ENCODE data around the gene ORAI1.
"Not testable (repeated sequence)": the region's sequence is repeated elsewhere in the genome, so short reads cannot be mapped to it uniquely, and the experiment has no call there.

The ORAI1 gene

DNA sequence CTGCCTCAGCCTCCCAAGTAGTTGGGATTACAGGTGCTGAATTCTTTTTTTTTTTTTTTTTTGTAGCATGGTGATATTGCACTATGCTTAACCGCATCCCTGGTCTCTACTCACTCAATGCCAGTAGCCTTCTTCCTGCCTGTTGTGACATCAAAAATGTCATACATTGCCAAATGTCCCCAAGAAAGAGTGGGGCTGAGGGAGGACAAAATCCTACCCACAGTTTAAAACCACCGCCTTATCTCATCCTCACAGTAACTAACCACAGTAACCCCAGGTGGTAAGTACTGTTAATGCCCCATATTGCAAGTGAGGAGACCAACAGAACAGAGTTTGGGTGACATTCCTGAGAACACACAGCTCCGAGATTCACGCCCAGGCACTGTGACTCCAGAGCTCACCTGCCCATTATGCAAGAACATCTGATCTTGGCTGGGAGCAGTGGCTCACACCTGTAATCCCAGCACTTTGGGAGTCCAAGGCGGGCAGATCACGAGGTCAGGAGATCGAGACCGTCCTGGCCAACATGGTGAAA lies 23.6 kb downstream of the ORAI1 start:
- DNase-seq, result no peak

DNA sequence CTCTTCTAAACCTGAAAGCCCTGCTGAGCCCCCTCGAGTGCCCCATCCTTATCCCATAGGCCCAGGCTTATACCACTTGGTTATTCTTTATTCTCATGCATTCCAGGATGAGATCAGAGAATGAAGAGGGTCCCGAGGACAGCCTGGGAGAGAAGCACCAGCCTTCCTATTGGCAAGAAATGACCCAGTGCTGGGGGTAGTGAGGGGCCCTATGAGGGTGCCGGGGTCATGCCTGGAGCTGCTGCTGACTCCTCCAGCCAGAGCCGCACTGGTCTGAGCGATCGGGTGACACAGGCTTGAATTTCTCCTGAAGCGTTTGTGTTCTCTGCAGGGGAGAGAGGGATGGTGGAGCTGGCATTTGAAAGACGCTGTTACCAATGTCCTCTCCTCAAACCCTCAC lies 25.0 kb downstream of the ORAI1 start:
- peak; percentile 43 for DNase-seq

DNA sequence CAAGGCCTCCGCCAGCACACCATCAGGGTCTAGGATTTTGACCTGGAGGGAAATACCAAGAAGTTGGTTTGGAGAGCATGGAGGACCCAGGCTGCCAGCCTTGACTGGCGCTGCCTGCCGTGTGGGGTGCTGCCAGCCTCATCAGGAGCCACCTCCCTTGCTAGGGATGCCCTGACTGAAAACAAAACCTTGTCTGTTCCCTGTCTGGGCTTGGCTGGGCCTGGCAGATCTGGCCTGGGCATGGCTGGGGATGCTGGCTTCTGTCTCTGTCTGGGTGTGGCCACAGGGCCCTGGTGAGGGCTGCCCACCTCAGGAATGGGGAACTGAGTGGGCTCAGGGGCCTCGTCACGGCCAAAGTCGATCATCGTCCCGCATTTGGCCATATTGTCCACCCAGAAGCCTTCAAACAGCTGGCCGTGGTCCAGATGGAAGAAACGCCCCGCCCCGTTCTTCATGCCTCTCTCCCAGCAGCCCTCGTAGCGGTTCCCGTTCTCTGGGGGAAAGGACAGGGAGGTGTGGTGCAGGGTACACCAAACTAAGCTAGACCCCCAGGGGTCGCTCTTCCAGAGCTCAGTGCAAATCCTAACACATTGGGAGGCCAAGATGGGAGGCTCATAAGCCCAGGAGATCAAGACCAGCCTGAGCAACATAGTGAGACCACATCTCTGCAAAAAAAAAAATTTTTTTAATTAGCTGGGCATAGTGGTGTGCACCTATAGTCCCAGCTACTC lies 26.6 kb downstream of the ORAI1 start:
- DNase-seq, result peak; percentile 33

DNA sequence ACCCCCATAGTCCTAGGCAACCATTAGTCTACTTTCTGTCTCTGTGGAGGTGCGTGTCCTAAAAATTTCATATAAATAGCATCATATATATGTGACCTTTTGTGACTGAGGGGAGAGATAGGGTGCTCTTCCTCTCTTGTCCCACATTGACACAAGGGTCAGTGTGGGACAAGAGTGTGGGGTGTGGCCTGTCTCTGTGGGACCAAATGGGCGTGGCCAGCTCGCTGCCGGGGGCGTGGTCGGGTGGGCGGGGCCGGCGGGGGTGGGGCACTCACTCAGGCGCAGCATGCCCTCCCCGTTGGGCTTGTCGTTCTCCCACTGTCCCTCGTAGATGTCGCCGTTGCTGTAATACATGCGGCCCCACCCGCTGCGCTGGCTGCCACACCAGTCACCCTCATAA lies 27.7 kb downstream of the ORAI1 start:
- DNase-seq, result peak; percentile 7

DNA sequence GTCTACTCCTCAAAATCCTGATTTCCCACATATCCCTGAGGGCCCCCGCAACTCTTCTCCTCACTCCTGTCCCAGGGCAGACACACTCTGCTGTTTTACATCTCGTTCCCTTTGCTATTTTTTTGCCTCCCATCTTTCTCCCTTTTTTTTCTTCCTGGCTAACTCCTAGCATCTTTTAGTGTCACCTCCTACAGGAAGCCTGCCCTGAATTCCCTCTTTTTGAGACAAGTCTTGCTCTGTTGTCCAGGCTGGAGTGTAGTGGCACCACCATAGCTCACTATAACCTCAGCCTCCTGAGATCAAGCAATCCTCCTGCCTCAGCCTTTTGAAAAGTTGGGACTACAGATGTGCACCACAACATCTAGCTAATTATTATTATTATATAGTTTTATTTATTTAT lies 29.8 kb downstream of the ORAI1 start:
- DNase-seq, result no peak

DNA sequence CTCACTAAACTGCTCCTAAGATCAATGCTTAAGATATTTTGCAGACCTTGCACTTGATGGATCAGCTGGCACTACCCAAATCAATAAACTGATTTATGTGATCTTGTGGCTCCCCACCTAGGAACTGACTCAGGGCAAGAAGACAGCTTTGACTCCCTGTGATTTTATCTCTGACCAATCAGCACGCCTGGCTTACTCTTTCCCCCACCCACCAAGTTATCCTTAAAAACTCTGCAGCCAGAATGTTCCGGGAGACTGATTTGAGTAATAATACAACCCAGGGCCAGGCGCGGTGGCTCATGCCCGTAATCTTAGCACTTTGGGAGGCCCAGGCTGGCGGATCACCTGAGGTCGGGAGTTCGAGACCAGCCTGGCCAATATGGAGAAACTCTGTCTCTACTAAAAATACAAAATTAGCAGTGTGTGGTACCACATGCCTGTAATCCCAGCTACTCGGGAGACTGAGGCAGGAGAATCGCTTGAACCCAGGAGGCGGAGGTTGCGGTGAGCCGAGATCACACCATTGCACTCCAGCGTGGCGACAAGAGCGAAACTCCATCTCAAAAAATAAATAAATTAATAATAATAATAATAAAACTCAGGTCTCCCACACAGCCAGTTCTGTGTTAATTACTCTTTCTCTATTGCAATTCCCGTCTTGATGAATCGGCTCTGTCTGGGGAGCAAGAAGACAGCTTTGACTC lies 31.1 kb downstream of the ORAI1 start:
- peak; percentile 67 for DNase-seq

DNA sequence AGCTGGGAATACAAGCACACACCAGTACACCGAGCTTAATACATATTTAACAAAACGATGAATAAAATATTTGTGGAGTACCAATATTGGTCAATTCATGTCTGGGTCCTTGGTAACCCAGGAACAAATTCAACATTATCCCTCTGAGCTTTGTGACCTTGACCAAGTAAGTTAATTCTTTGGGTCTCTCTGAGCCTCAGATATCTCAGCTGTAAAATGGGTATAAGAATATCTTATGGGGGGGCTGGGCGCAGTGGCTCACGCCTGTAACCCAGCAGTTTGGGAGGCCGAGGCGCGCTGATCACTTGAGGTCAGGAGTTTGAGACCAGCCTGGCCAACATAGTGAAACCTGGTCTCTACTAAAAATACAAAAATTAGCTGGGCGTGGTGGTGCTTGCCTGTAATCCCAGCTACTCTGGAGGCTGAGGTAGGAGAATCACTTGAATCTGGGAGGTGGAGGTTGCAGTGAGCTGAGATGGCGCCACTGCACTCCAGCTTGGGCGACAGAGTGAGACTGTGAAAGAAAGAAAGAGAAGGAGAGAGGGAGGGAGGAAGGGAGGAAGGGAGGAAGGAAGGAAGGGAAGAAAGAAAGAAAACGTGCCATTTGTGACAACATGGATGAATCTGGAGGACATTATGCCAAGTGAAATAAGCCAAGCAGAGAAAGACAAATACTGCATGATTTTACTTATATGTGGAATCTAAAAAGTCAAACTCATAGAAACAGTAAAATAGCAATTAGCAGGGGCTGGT lies 35.2 kb downstream of the ORAI1 start:
- DNase-seq, result not testable (repeated sequence)

DNA sequence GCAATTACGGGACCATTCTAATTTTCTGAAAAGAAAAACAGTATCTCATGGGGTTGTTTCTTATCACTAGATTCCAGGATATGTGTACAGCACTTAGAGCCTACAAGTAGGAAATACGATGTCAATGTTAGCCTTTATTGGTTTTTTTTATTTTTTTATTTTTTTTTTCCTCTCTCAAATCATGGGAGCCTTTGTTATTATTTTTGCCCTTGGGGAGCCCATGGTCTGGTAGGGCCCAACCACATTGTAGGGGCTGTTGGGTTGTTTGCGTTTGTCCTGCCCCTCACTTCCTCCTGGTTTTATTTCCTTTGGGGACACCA lies 37.2 kb downstream of the ORAI1 start:
- no peak for DNase-seq

DNA sequence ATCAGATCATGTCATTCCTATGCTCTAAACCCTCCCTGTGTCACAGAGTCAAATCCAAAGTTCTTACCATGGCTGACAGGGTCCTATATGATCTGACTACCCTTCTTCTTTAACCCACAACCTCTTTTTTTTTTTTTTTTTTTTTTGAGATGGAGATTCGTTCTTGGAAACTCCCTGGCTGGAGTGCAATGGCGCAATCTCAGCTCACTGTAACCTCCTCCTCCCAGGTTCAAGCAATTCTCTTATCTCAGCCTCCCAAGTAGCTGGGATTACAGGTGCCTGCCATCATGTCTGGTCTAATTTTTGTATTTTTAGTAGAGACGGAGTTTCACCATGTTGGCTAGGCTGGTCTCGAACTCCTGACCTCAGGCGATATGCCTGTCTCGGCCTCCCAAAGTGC lies 40.5 kb downstream of the ORAI1 start:
- DNase-seq, result not testable (repeated sequence)

DNA sequence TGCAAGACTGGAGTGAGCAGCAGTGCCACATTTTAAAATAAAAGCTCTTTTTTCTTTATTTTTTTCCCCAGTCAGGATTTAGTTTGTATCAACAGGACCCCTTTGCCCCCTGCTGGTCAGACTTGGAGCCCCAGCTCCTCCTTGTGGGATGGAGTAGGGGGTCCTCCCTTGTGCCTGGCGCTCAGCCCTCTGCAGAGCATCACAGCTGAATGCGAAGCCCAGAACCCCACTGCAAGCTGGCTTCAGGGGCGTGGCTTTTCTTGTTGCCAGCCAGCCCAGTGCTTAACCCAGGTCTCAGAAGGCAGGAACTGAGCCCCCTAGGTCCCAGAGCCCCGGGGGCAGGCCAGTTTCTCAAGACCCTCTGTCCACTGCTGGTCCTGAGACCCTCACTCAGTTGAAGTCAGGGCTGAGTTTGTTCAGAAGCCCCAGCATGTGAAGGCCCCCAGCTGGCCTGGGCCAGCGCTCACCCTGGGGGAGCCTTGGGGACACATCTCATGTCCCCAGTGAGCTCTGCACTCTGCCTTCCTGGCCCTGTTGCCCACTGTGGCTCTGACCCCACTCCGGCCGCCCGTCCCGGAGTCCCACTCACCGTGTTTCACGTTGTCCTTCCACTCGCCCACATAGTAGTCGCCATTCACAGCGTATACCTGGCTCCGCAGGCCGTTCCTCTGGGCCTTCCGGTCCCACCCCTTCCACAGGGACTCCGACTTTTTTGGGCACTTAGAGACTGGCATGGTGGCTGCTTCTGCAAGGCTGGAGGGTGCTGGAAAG lies 42.6 kb downstream of the ORAI1 start:
- peak; percentile 81 for DNase-seq

DNA sequence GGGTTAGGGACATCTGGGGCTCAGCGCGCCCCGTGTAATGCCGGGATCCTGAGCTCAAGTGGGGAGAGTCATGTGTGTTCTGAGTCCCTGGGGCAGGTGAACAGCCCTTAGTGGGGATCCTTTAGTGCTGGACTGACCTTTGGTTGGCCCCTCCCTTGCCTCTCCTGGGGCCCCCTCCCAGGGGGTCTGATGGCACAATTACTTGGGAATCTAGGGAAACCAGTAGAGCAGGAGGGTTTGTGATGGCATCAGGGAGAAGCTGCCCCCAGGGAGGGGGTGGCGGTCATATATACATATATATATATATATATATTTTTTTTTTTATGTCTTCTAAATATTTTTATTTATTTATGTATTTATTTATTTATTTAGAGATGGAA lies 43.2 kb downstream of the ORAI1 start, which contains the start of gene MORN3:
Gene MORN3, minus strand, starts transcription at position 134 of the 380 bp plus-strand sequence. CDS start 171 bp downstream, outside the sequence.
- no peak for DNase-seq

DNA sequence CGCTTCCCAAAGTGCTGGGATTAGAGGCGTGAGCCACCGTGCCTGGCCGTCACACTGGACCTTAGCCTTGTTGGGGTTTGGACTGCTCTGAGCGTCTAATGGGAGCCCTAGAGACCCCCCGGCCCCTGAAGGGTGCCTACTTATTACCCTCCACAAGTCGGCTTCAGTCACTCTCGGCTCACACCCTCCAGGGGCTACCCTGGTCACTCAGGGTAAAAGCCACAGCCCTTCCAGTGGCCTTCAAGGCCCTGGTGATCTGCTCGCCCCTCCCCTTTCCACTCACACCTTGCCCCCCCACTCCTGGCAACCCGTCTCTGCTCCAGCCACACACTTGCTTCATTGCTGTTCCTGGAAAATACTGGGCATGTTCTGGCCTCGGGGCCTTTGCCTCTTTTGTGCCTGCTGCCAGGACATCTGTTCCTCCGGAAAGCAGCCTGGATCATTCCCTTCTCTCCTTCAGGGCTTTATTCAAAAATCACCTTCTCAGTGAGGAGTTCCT lies 46.7 kb downstream of the ORAI1 start:
- DNase-seq, result peak; percentile 31

DNA sequence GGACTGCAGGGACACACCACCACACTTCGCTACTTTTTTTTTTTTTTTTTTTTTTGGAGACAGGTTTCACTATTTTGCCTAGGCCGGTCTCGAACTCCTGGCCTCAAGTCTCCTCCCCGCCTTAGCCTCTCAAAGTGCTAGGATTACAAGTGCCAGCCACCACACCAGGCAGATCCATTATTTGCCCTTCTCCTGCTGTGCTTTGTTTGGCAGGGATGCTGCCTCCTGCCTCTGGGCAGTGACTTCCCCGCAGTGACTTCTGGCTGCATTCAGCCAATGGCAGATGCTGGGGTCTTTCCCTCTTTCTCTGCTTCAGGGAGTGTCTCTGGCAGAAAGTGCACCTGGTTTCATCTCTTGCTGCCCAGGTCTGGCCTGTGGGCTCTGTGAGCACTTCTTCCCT lies 49.9 kb downstream of the ORAI1 start:
- no peak for DNase-seq

DNA sequence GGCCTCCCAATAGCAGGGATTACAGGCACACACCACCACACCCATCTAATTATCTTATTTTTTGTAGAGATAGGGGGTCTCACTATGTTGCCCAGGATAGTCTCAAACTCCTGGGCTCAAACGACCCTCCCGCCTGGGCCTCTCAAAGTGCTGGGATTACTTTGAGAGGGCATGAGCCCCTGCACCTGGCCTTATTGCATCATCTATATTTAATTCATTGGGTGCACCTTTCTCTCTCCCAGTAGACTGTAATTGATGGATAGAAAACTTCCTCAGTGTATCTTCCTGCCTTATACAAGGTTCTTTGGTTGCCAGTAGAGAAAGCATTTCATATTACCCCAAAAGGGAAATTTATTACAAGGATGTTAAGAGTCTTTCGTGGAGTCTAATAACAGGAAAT lies 52.0 kb downstream of the ORAI1 start:
- DNase-seq, result no peak

DNA sequence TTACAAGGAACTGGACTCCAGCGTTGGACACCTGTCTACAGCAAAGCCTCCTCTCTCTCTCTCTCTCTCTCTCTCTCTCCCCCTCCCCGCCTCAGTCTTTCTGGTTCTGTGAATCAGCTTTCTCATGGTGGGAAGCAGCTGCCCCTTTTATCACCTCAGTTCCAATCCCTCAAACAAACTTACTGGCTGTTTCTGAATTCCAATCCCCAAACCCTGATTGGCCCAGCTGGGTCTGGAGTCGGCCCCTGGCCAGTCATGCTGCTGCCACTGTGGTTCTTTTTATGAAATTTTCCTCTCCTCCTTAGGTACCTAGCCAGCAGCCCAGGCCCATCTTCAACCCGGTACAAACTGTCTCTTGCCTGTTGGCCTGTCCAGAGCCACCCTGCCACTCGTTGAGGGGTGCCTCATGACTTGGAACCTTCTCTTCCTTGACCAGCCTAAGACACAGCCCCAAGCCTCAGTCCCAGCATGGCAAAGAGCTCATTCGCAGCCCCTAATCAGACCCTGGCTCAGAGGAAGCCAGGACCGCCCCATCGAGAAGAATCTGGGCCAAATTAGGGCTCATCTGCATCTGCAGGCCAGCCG lies 52.5 kb downstream of the ORAI1 start:
- no peak for DNase-seq

DNA sequence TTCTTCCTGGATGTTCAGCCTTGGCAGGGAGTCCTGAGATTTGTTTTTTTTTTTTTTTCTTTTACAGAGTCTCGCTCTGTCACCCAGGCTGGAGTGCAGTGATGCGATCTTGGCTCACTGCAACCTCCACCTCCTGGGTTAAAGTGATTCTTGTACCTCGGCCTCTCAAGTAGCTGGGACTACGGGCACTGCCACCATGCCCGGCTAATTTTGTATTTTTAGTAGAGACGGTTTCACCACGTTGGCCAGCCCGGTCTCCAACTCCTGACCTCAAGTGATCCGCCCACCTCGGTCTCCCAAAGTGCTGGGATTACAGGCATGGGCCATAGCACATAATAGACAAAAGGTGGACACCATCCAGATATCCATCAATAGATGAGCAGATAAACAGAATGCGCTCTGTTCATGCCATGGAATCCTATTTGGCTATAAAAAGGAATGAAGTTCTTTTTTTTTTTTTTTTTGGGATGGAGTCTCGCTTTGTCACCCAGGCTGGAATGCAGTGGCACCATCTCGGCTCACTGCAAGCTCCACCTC lies 53.4 kb downstream of the ORAI1 start:
- DNase-seq, result not testable (repeated sequence)

DNA sequence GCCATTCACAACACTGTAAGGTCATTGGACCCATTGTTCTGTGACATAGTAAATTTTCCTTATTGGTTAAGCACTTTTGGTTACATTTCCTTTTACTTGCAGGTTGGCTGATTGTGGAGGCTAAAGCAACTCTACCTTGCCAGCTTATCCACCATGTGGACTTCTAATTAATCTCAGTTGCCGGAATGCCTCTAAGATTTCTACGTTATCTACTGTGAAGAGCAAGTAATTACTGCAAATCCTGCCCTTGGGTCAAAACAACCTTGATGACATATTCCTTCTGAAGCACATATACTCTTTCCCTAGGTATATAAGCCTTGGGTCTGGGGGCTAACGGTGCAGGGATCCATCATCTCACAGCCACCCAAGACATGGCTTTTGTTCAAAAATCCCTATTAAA lies 62.6 kb downstream of the ORAI1 start:
- DNase-seq, result no peak

DNA sequence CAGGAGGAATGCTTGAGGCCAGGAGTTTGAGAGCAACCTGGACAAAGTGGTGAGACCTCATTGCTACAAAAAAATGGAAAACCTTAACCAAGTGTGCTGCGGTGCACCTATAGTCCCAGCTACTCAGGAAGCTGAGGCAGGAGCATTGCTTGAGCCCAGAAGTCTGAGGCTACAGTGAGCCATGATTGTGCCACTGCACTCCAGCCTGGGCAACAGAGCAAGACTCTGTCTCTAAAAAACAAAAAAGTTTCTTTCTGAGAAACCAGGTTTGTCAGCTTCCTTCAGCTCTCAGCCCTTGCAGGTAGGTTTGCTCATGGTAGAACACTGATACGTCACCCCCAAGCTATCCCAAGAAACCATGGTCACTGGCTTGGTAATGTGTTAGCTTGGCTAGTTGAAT lies 63.1 kb downstream of the ORAI1 start:
- no peak for DNase-seq
